Endothelial cell of umbilical vein (primary cell): Measurements from ENCODE around the gene GZF1. TPM values are rescaled to one million over a fixed set of nuclear protein-coding genes. Genes with fewer than 3 reads are reported as not detected.

Source experiments
- BruUV-seq: library from RNA; stranded (reverse); fragments of 400-500 nt; replicated peaks from 2 replicates; lab custom pipeline; 2021; lab: Mats Ljungman, UMichigan
- CTCF ChIA-PET: fragments of 300-600, 350-600 bp; sonication (Branson Sonifier 250); formaldehyde crosslinking; loops from one replicate; lab custom pipeline; 2021; ENCODE audit warnings: antibody characterized with exemption, inconsistent platforms; lab: Charles Lee
- POLR2A ChIA-PET: fragments of 300-600, 350-600 bp; sonication (Branson Sonifier 250); formaldehyde crosslinking; loops from one replicate; lab custom pipeline; 2021; ENCODE audit warnings: antibody characterized with exemption, inconsistent platforms; lab: Charles Lee
- DNase-seq: peaks from one replicate; pipeline ENCODE4 v3.0.0-alpha.2; 2011; ENCODE audit warnings: low read depth, low spot score
- FAIRE-seq: peaks from 2 replicates; lab custom pipeline; 2011; peaks lifted over from hg19 to GRCh38; lab: Jason Lieb, UNC
- H2AFZ ChIP-seq: 2 replicates; pipeline ENCODE4 v1.6.0; 2012; ENCODE audit warnings: low read depth, low read length, control low read depth, inconsistent platforms
- H3K27ac ChIP-seq: 2 replicates; pipeline ENCODE4 v1.5.1; 2011; ENCODE audit warnings: low read depth, mild to moderate bottlenecking, control low read depth, low read length, moderate library complexity; ENCODE audit not compliant: insufficient read depth
- H3K27me3 ChIP-seq, 2 experiments: 2 replicates each; pipeline versions ENCODE4 v1.6.0 to v1.6.1; 2011; ENCODE audit warnings: low read length in 2 of 2, mixed read lengths in 1 of 2; ENCODE audit not compliant: control insufficient read depth in 2 of 2, insufficient read depth in 2 of 2
- H3K36me3 ChIP-seq, 2 experiments: 2 replicates in 1 of 2; 3 replicates in 1 of 2; pipeline ENCODE4 v1.5.1; 2011; ENCODE audit warnings: low read length in 2 of 2, mild to moderate bottlenecking in 1 of 2, moderate library complexity in 1 of 2; ENCODE audit not compliant: control insufficient read depth in 2 of 2, insufficient read depth in 2 of 2; ENCODE audit errors: extremely low read depth in 1 of 2
- H3K4me1 ChIP-seq: 3 replicates; pipeline ENCODE4 v1.5.1; 2011; ENCODE audit warnings: mild to moderate bottlenecking, low read length; ENCODE audit not compliant: control insufficient read depth, insufficient read depth; ENCODE audit errors: extremely low read depth
- H3K4me2 ChIP-seq: 2 replicates; pipeline ENCODE4 v1.6.1; 2011; ENCODE audit warnings: low read length, control low read depth, mixed read lengths; ENCODE audit not compliant: insufficient read depth
- H3K4me3 ChIP-seq, 3 experiments: fragments of 200-600 bp in 1 of 3; sonication (generic), shearing (Covaris generic) in 1 of 3; replicated peaks in 1 of 3; 2 replicates each; pipeline ENCODE4 v1.5.1; 2011 to 2016; ENCODE audit warnings: control low read depth in 3 of 3, low read length in 3 of 3, mild to moderate bottlenecking in 2 of 3, inconsistent platforms in 1 of 3, low read depth in 1 of 3, moderate library complexity in 1 of 3; ENCODE audit not compliant: insufficient read depth in 1 of 3
- H3K79me2 ChIP-seq: 2 replicates; pipeline ENCODE4 v1.6.0; 2012; ENCODE audit warnings: low read length, inconsistent platforms; ENCODE audit not compliant: control insufficient read depth, insufficient read depth
- H3K9ac ChIP-seq: replicated peaks from 2 replicates; pipeline ENCODE3; 2011; ENCODE audit warnings: low read length, control low read depth; ENCODE audit not compliant: insufficient read depth; ENCODE audit errors: extremely low read depth
- H3K9me1 ChIP-seq: replicated peaks from 3 replicates; pipeline ENCODE4 v1.6.0; 2011; ENCODE audit warnings: mild to moderate bottlenecking, low read length; ENCODE audit not compliant: control insufficient read depth, insufficient read depth; ENCODE audit errors: extremely low read depth
- H3K9me3 ChIP-seq: replicated peaks from 2 replicates; pipeline ENCODE4 v1.5.1; 2012; ENCODE audit warnings: low read length, inconsistent platforms; ENCODE audit not compliant: control insufficient read depth, insufficient read depth
- H4K20me1 ChIP-seq: replicated peaks from 2 replicates; pipeline ENCODE3; 2011; ENCODE audit warnings: mild to moderate bottlenecking, low read length; ENCODE audit not compliant: control insufficient read depth, insufficient read depth; ENCODE audit errors: extremely low read depth
- EZH2 ChIP-seq: IDR thresholded peaks from 2 replicates; pipeline ENCODE4 v1.6.1; 2012; ENCODE audit warnings: borderline replicate concordance, low read depth, mild to moderate bottlenecking, moderate library complexity, low read length, inconsistent platforms; ENCODE audit not compliant: severe bottlenecking
- FOS ChIP-seq: IDR thresholded peaks from 2 replicates; pipeline ENCODE4 v1.6.1; 2011; ENCODE audit warnings: mild to moderate bottlenecking, low read length, moderate library complexity, borderline replicate concordance; ENCODE audit not compliant: insufficient read depth
- GATA2 ChIP-seq: IDR thresholded peaks from 2 replicates; pipeline ENCODE4 v1.7.0; 2011; ENCODE audit warnings: low read depth, mild to moderate bottlenecking, moderate library complexity, mixed read lengths, low read length; ENCODE audit not compliant: insufficient read length, insufficient read depth
- JUN ChIP-seq: IDR thresholded peaks from 2 replicates; pipeline ENCODE4 v1.6.1; 2011; ENCODE audit warnings: borderline replicate concordance, low read depth; ENCODE audit not compliant: insufficient read length, insufficient read depth
- MYC ChIP-seq: IDR thresholded peaks from one replicate; pipeline ENCODE4 v1.6.1; 2011; ENCODE audit warnings: mild to moderate bottlenecking, low read depth, low read length
- POLR2A ChIP-seq: IDR thresholded peaks from 2 replicates; pipeline ENCODE4 v1.6.1; 2012; ENCODE audit warnings: low read depth, mild to moderate bottlenecking, control low read depth, low read length
- POLR2AphosphoS5 ChIP-seq: IDR thresholded peaks from 2 replicates; pipeline ENCODE4 v1.6.1; 2012; ENCODE audit warnings: low read depth, mild to moderate bottlenecking, control low read depth, low read length, moderate library complexity; ENCODE audit not compliant: insufficient read depth
- dilution Hi-C: fragments of 300-500 bp; cut with MboI; formaldehyde crosslinking; loops from one replicate; pipeline ENCODE4 v1.15.0; 2019; ENCODE audit warnings: low sequenced_read_pairs; ENCODE audit not compliant: extremely low pct_ligation_motif_present
- intact Hi-C: fragments of 100-400 bp; cut with micrococcal nuclease; formaldehyde crosslinking; loops from one replicate; pipeline ENCODE4 v1.10.0; 2022
- polyA plus RNA-seq, 4 experiments: library from polyadenylated mRNA; depleted of rRNA in 3 of 4; stranded (reverse) in 3 of 4; unstranded in 1 of 4; fragments of >200 nt; gene quantifications; 2 replicates each; pipeline versions ENCODE4 v1.2.1 to v1.2.3, GENCODE V29; 2011 to 2012; ENCODE audit warnings: missing spikeins in 1 of 4
- total RNA-seq: library from RNA; stranded (reverse); gene quantifications from 2 replicates; pipeline ENCODE4 v1.2.3, GENCODE V29; 2021
- TF ChIP-seq, protein P1 (sequence below): IDR thresholded peaks from 2 replicates; pipeline ENCODE4 v1.6.1; 2011; ENCODE audit not compliant: insufficient read depth, insufficient read length
- TF ChIP-seq, protein P2 (sequence below), 2 donors: IDR thresholded peaks; 1 replicate in 1 of 2; 2 replicates in 1 of 2; pipeline ENCODE4 v1.5.1; 2011; ENCODE audit warnings: low read length in 2 of 2, mild to moderate bottlenecking in 2 of 2, moderate library complexity in 2 of 2, control low read depth in 1 of 2, inconsistent platforms in 1 of 2, low read depth in 1 of 2; ENCODE audit not compliant: insufficient read depth in 1 of 2; ENCODE audit errors: extremely low read depth in 1 of 2

Gene GZF1
- total and polyA plus RNA-seq, 2 donors (not counting 3 experiments of a cell fraction or from before 2014, with no cell fraction given), result 9.7 to 10.0 TPM

DNA sequence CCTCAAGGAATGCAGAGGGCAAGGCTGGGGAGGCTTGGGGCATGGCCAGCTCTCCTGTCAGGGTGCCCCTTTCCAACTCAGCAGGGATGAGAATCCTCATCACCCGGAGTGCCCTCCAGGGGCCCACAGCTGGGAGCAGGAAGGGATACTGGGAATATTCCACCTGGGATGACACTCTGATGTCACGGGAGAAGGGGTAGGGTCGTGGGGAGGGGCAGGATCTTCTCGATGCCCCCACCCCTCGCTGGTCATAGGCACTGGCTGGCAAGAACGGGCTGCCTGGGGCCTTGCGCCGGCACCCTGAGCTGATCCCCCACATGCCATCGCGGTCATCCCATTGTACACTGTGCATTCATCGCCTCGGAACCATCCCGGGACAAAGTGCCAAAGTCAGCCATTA lies 22.0 kb upstream of the GZF1 start:
- Histone ChIP-seq H2AFZ (no peak overlapping the region), H3K4me1 (no peaks in the 10 kb centered on the region), H3K9ac (no peak overlapping the region), H3K36me3 (no peaks in the 10 kb centered on the region), H3K4me3 (no peak overlapping the region), H4K20me1 (no peaks in the 10 kb centered on the region), H3K79me2 (no peaks in the 10 kb centered on the region), H3K27ac (no peak overlapping the region), H3K9me1 (no peaks in the 10 kb centered on the region), H3K9me3 (no peaks in the 10 kb centered on the region), H3K27me3 (peaks cover 2 to 3% of the 10 kb centered on the region in 2 experiments), H3K4me2 (no peak overlapping the region)
- ChIA-PET CTCF (interaction anchor here (0.6 to 8.8 kb wide), 52 partner anchors 10 to 1006 kb away, joined by 3 to 222 read pairs (median 6); partner anchors contain the start of genes CD93, NXT1 and THBD), POLR2A (interaction anchor here (2.6 kb wide), 1 partner anchor 289 kb away, joined by 8 read pairs; no protein-coding TSS in a partner anchor)
- BruUV-seq, result no TSS peak
- intact Hi-C loops, result loop anchor here (1.0 kb wide), 5 partner anchors 95 to 1001 kb away; no protein-coding TSS in a partner anchor
- no peak for TF ChIP-seq MYC
- TF ChIP-seq POLR2AphosphoS5, result no peak
- TF ChIP-seq, protein P1, sequence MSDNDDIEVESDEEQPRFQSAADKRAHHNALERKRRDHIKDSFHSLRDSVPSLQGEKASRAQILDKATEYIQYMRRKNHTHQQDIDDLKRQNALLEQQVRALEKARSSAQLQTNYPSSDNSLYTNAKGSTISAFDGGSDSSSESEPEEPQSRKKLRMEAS, result no peak
- no peak for TF ChIP-seq GATA2
- no peak for TF ChIP-seq JUN
- no peak for TF ChIP-seq EZH2
- no peak for TF ChIP-seq FOS
- TF ChIP-seq, protein P2, sequence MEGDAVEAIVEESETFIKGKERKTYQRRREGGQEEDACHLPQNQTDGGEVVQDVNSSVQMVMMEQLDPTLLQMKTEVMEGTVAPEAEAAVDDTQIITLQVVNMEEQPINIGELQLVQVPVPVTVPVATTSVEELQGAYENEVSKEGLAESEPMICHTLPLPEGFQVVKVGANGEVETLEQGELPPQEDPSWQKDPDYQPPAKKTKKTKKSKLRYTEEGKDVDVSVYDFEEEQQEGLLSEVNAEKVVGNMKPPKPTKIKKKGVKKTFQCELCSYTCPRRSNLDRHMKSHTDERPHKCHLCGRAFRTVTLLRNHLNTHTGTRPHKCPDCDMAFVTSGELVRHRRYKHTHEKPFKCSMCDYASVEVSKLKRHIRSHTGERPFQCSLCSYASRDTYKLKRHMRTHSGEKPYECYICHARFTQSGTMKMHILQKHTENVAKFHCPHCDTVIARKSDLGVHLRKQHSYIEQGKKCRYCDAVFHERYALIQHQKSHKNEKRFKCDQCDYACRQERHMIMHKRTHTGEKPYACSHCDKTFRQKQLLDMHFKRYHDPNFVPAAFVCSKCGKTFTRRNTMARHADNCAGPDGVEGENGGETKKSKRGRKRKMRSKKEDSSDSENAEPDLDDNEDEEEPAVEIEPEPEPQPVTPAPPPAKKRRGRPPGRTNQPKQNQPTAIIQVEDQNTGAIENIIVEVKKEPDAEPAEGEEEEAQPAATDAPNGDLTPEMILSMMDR (IDR thresholded peaks at IDR 0.05; ENCODE audit: extremely low read depth in 1 of 2, insufficient read depth in 1 of 2, low read depth in 1 of 2, low read length in 2 of 2), result no peak
- no peak for TF ChIP-seq POLR2A
- DNase-seq (no peak), FAIRE-seq (no peak)
- dilution Hi-C loops, result no loop called here
